Measurements from ENCODE around the gene ORC5.

The ORC5 gene

DNA sequence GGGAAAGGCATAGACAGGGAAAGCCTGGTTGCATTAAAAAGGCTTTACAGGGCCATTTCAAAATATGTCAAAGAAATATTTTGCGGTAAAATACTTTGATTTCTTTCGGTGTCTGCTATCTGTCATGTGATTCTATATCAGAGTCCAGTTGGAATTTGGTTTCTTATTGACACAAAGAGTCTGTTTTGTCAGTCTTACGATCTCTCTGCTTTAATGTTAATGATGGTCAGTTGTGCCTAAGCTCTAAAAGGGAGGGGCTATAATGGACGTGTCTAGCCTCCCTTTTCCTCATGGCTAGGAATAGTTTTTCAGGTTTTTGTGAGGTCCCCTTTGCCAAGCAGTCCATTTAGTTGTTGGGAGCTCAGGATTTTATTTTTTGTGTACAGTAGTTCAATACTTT, 31.5 kb downstream of the ORC5 start:
- Histone ChIP-seq H3K36me3 (replicated peaks; ENCODE audit: low read depth, low read length) (peaks cover 33% of the 10 kb centered on the region), H3K4me2 (ENCODE audit: low read length) (no peak overlapping the region)
- TF ChIP-seq EZH2phosphoT487 (IDR thresholded peaks at IDR 0.05; ENCODE audit: low read depth) = no peak
- TF ChIP-seq, protein P1, sequence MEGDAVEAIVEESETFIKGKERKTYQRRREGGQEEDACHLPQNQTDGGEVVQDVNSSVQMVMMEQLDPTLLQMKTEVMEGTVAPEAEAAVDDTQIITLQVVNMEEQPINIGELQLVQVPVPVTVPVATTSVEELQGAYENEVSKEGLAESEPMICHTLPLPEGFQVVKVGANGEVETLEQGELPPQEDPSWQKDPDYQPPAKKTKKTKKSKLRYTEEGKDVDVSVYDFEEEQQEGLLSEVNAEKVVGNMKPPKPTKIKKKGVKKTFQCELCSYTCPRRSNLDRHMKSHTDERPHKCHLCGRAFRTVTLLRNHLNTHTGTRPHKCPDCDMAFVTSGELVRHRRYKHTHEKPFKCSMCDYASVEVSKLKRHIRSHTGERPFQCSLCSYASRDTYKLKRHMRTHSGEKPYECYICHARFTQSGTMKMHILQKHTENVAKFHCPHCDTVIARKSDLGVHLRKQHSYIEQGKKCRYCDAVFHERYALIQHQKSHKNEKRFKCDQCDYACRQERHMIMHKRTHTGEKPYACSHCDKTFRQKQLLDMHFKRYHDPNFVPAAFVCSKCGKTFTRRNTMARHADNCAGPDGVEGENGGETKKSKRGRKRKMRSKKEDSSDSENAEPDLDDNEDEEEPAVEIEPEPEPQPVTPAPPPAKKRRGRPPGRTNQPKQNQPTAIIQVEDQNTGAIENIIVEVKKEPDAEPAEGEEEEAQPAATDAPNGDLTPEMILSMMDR (IDR thresholded peaks at IDR 0.05; ENCODE audit: low read depth, low read length) = no peak

DNA sequence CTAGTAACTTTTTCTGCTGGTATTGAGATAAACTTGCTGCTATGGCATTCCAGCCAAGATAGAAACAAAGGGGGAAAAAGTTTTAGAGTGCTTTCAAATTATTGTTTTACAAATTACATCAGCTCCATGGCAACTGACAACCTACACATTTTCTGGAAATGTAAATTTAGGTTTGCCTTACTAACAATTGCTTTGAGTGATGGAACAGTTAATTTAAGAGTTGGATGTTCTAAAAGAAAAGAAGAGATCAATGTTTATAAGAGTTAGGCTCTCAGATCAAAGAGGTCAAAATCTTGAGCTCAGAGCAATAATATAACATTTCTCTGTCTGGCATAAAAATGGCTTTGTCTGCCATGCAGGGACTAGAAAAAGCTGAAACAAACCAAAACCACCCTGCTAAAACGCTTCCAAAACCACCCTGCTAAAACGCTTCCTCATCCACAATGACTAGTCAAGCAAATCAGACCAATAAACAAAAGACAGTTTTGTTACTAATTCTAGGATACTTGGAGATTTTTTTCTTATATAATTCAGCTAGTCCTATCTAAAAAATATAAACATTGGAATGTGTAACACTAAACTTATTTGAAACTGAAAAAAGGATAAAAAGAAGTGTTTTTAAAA, 32.3 kb downstream of the ORC5 start:
- H3K79me2 ChIP-seq (ENCODE audit: low read length) = no peaks in the 10 kb centered on the region

More for the DNA sequence above, 31.5 kb downstream of the ORC5 start:
- H3K27me3 ChIP-seq (ENCODE audit: low read depth, low read length) = no peaks in the 10 kb centered on the region
- no peaks in the 10 kb centered on the region for H3K79me2 ChIP-seq (ENCODE audit: low read length)
- H3K9ac ChIP-seq (ENCODE audit: low read length) = no peak overlapping the region
- H2AFZ ChIP-seq (ENCODE audit: low read depth, low read length) = no peak overlapping the region
- H3K27ac ChIP-seq (ENCODE audit: low read length) = no peak overlapping the region
- no peaks in the 10 kb centered on the region for H3K4me1 ChIP-seq (ENCODE audit: low read length)
- peaks cover 15% of the 10 kb centered on the region; the same call in 1 of the 2 replicates for H3K9me3 ChIP-seq (ENCODE audit: insufficient read depth, low read length)
- H4K20me1 ChIP-seq (ENCODE audit: insufficient read depth, low read length) = no peaks in the 10 kb centered on the region
- H3K4me3 ChIP-seq (ENCODE audit: low read length) = no peak overlapping the region

DNA sequence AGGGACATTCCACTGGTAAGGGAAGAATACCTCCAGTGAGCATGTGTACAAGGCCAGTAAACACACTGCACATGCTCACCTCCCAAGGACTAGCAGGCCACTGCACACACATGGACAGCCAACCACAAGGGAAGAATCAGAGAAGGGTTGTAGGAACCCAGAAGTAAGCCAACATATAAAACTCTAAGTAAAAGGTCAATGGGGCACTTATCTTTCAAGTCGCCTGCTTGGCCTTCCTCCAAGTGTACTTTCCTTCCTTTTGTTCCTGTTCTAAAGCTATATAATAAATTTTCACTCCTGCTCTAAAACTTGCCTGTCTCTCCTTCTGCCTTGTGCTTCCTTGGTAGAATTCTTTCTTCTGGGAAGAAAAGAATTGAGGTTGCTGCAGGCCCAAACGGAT, 33.0 kb downstream of the ORC5 start:
- H3K9ac ChIP-seq (ENCODE audit: low read length) = no peak overlapping the region

More for the DNA sequence above, 32.3 kb downstream of the ORC5 start:
- Histone ChIP-seq H3K4me3 (ENCODE audit: low read length) (no peak overlapping the region), H3K4me2 (ENCODE audit: low read length) (no peak overlapping the region), H2AFZ (ENCODE audit: low read depth, low read length) (no peak overlapping the region), H3K9ac (ENCODE audit: low read length) (no peak overlapping the region), H3K9me3 (ENCODE audit: insufficient read depth, low read length) (peaks cover 12% of the 10 kb centered on the region; the same call in 1 of the 2 replicates), H3K27ac (ENCODE audit: low read length) (no peak overlapping the region), H3K27me3 (ENCODE audit: low read depth, low read length) (no peaks in the 10 kb centered on the region), H4K20me1 (ENCODE audit: insufficient read depth, low read length) (no peaks in the 10 kb centered on the region), H3K4me1 (ENCODE audit: low read length) (no peaks in the 10 kb centered on the region), H3K36me3 (replicated peaks; ENCODE audit: low read depth, low read length) (peaks cover 28% of the 10 kb centered on the region)
- no peak for TF ChIP-seq EZH2phosphoT487 (IDR thresholded peaks at IDR 0.05; ENCODE audit: low read depth)
- TF ChIP-seq, protein P1 (IDR thresholded peaks at IDR 0.05; ENCODE audit: low read depth, low read length) = no peak

DNA sequence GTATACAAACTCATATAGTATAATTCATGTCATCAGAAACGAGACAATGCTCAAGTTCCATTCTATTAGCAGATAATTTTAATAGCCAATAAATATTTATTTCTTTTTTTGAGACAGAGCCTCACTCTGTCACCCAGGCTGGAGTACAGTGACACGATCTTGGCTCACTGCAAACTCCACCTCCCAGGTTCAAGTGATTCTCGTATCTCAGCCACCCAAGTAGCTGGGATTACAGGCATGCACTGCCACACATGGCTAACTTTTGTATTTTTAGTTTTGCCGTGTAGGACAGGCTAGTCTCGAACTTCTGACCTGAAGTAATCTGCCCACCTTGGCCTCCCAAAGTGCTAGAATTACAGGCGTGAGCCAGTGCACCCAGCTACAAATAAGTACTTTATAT, 45.7 kb downstream of the ORC5 start:
- Histone ChIP-seq H3K27me3 (ENCODE audit: low read depth, low read length) (no peaks in the 10 kb centered on the region), H3K4me1 (ENCODE audit: low read length) (no peaks in the 10 kb centered on the region), H3K4me3 (ENCODE audit: low read length) (no peak overlapping the region), H3K27ac (ENCODE audit: low read length) (no peak overlapping the region), H3K36me3 (replicated peaks; ENCODE audit: low read depth, low read length) (peaks cover 28% of the 10 kb centered on the region), H2AFZ (ENCODE audit: low read depth, low read length) (no peak overlapping the region), H3K79me2 (ENCODE audit: low read length) (no peaks in the 10 kb centered on the region), H3K4me2 (ENCODE audit: low read length) (no peak overlapping the region), H3K9ac (ENCODE audit: low read length) (no peak overlapping the region), H3K9me3 (ENCODE audit: insufficient read depth, low read length) (no peaks in the 10 kb centered on the region), H4K20me1 (ENCODE audit: insufficient read depth, low read length) (no peaks in the 10 kb centered on the region)
- no peak for TF ChIP-seq EZH2phosphoT487 (IDR thresholded peaks at IDR 0.05; ENCODE audit: low read depth)
- TF ChIP-seq, protein P1 (IDR thresholded peaks at IDR 0.05; ENCODE audit: low read depth, low read length) = no peak

More for the DNA sequence above, 33.0 kb downstream of the ORC5 start:
- peaks cover 21% of the 10 kb centered on the region for H3K36me3 ChIP-seq (replicated peaks; ENCODE audit: low read depth, low read length)
- peaks cover 7% of the 10 kb centered on the region; the same call in 1 of the 2 replicates for H3K9me3 ChIP-seq (ENCODE audit: insufficient read depth, low read length)
- no peak overlapping the region for H2AFZ ChIP-seq (ENCODE audit: low read depth, low read length)
- no peak overlapping the region for H3K4me2 ChIP-seq (ENCODE audit: low read length)
- H3K4me1 ChIP-seq (ENCODE audit: low read length) = no peaks in the 10 kb centered on the region
- no peaks in the 10 kb centered on the region for H3K79me2 ChIP-seq (ENCODE audit: low read length)
- no peaks in the 10 kb centered on the region for H4K20me1 ChIP-seq (ENCODE audit: insufficient read depth, low read length)
- H3K27me3 ChIP-seq (ENCODE audit: low read depth, low read length) = no peaks in the 10 kb centered on the region
- no peak for TF ChIP-seq EZH2phosphoT487 (IDR thresholded peaks at IDR 0.05; ENCODE audit: low read depth)
- TF ChIP-seq, protein P1 (IDR thresholded peaks at IDR 0.05; ENCODE audit: low read depth, low read length) = no peak
- no peak overlapping the region for H3K4me3 ChIP-seq (ENCODE audit: low read length)
- no peak overlapping the region for H3K27ac ChIP-seq (ENCODE audit: low read length)

All from OCI-LY3 (cell line).